ENCODE data around the gene TMEM164.

The TMEM164 gene

DNA sequence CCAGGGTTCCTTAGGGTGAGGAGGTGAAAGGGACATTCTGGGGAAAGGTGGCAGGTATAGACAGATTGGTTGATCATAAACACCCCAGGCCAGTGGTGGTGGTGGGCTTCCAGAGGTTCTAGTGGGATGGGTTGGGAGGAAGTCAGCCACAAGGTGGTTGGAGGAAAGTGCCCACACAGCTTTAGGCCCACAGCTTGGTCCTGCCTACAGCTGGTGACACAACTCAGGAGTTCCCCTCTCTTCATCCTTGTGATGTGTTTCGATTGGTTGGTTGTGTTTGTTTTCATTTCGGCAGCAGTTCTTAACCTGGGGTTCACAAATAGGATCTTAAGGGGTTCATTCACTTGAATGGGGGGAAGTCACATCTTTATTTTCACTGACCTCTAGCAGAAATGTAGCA lies 157.0 kb downstream of the TMEM164 start:
- no peak for DNase-seq
- H3K36me3 Mint-ChIP-seq (ENCODE audit: low read depth), result no peaks in the 10 kb centered on the region
- H3K9me3 Mint-ChIP-seq, result no peaks in the 10 kb centered on the region
- no peak overlapping the region for H3K4me3 Mint-ChIP-seq
- H3K27ac Mint-ChIP-seq, result no peak overlapping the region
- H3K27me3 Mint-ChIP-seq, result no peaks in the 10 kb centered on the region
- ATAC-seq, result no peak
- peaks cover 12% of the 10 kb centered on the region for H3K4me1 Mint-ChIP-seq

DNA sequence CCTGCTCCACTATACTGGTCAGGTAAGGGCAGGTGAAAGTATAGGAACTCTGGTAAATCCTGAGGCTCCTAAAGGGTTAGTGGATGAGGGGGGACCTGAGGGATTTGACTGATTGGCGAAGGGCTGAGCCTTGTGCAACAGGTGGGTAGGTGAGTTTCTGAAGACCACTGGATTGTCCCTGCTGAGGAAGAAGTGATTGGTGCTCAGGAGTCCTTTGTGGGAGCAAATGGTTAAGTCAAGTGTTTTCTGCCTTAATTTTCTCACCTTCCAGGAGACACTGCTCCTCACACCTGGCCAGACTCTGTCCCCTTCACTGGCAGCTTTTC lies 158.4 kb downstream of the TMEM164 start:
- no peak overlapping the region for H3K4me3 Mint-ChIP-seq
- no peaks in the 10 kb centered on the region for H3K27me3 Mint-ChIP-seq
- H3K27ac Mint-ChIP-seq, result no peak overlapping the region
- no peaks in the 10 kb centered on the region for H3K9me3 Mint-ChIP-seq
- DNase-seq (no peak), ATAC-seq (no peak)
- H3K36me3 Mint-ChIP-seq (ENCODE audit: low read depth), result no peaks in the 10 kb centered on the region
- H3K4me1 Mint-ChIP-seq, result peaks cover 12% of the 10 kb centered on the region

DNA sequence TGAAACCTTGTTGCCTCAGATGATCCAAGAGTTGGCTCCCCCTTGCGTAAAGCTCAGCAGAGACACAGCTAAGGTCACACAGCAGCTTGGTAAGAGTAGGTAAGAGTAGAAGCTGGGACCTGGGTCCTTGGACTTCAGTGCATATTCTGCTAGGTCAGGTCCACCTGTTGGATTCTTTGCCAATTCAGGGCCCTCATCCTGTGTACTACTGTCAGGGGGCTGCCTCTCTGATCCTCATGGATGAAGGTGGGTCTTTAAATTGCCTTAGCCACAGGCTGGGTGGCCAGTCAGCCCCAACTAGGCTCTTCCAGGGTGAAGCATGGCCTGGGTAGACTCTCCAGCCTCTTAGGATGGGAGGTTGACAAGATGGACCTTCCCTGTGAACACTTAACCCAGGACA lies 159.2 kb downstream of the TMEM164 start:
- DNase-seq (no peak), ATAC-seq (no peak)
- Mint-ChIP-seq H3K4me3 (no peak overlapping the region), H3K27me3 (no peaks in the 10 kb centered on the region), H3K27ac (no peak overlapping the region), H3K4me1 (peaks cover 12% of the 10 kb centered on the region), H3K36me3 (ENCODE audit: low read depth) (no peaks in the 10 kb centered on the region), H3K9me3 (no peaks in the 10 kb centered on the region)

DNA sequence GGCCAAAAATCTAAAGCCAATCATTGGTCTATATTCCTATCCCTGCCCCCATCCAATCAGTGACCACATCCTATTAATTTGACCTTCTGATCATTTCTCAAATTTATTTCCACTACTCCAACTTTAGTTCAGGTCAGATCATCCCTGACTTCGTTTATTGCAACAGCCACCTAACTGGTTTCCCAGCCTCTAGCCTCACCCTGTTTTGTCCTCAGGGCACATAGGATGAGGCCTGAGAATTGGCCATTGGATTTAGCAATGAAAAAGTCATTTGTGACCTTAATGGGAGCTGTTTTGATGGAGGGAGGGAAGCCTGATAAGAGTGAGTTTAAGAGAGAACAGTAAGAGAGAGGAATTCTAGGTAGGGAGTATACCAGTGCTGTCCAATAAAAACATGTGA lies 160.0 kb downstream of the TMEM164 start:
- ATAC-seq, result no peak
- no peak for DNase-seq
- Mint-ChIP-seq H3K36me3 (ENCODE audit: low read depth) (no peaks in the 10 kb centered on the region), H3K9me3 (no peaks in the 10 kb centered on the region), H3K4me3 (no peak overlapping the region), H3K27ac (no peak overlapping the region), H3K4me1 (peaks cover 12% of the 10 kb centered on the region), H3K27me3 (no peaks in the 10 kb centered on the region)

DNA sequence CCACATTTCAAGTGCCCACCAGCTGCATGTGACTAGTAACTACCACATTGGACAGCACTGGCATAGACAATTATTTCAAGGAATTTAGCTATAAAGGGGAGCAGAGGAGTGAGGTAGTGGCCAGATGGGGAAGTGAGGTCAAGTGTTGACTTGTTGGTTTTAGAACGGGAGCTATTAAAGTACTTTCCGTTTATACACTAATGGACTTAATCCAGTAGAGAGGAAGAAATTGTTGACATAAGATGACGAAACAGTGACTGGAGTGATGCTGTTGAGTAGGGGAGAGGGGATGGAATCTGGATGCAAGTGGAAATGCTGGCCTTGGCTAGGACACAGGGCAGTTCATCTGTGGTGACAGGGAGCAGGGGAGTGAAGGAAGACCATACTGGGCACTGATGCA lies 160.6 kb downstream of the TMEM164 start:
- Mint-ChIP-seq H3K36me3 (ENCODE audit: low read depth) (no peaks in the 10 kb centered on the region), H3K4me1 (peaks cover 12% of the 10 kb centered on the region), H3K9me3 (no peaks in the 10 kb centered on the region), H3K27ac (no peak overlapping the region), H3K4me3 (no peak overlapping the region), H3K27me3 (no peaks in the 10 kb centered on the region)
- DNase-seq, result no peak
- no peak for ATAC-seq

DNA sequence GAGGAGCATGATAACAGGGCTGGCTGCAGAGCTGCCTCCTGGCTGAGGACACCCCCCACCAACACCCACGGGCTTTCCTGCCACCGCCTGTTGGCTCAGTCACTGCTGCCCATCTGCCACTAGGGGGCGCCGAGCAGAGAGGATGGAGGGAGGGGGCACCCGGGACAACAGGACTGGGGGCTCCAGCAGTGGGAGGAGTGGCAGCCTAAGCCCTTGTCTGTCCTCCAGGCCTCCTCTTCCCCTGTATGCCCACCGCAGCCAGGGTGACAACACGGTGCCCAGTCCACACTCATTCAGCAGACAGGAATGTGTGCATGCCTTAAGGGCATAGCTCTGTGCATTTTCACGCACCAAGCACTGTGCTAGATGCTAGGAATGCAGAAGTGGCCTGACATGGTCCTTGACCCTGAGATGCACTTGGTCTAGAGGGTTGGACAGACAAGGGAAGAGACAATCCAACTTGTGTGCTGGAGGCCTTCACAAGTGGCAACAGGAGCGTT lies 165.1 kb downstream of the TMEM164 start:
- ATAC-seq, result no peak
- no peaks in the 10 kb centered on the region for H3K27me3 Mint-ChIP-seq
- no peaks in the 10 kb centered on the region for H3K9me3 Mint-ChIP-seq
- H3K36me3 Mint-ChIP-seq (ENCODE audit: low read depth), result no peaks in the 10 kb centered on the region
- peak; percentile 50 for DNase-seq
- no peak overlapping the region for H3K4me3 Mint-ChIP-seq
- H3K27ac Mint-ChIP-seq, result no peak overlapping the region
- peaks cover 2% of the 10 kb centered on the region for H3K4me1 Mint-ChIP-seq

DNA sequence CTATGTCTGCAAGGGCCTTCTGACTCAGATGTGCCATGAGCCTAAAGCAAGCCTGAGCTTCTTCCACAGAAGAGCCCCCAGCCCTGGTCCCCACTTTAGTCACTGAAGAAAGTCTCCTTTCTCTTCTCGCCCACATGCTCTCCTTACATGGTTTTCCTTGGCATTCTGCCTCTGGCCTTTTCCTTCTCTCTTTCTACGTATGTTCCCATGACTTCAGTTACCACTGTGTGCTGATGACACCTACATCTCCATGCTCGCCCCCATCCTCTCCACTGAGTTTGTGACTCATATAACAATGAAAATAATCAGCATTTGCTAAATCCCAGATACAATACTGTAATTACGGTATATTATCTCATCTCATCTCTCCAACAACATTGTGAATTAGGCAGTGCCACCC lies 165.7 kb downstream of the TMEM164 start:
- Mint-ChIP-seq H3K4me3 (no peak overlapping the region), H3K9me3 (no peaks in the 10 kb centered on the region), H3K27me3 (no peaks in the 10 kb centered on the region), H3K36me3 (ENCODE audit: low read depth) (no peaks in the 10 kb centered on the region), H3K4me1 (peaks cover 2% of the 10 kb centered on the region), H3K27ac (no peak overlapping the region)
- ATAC-seq (no peak), DNase-seq (no peak)

DNA sequence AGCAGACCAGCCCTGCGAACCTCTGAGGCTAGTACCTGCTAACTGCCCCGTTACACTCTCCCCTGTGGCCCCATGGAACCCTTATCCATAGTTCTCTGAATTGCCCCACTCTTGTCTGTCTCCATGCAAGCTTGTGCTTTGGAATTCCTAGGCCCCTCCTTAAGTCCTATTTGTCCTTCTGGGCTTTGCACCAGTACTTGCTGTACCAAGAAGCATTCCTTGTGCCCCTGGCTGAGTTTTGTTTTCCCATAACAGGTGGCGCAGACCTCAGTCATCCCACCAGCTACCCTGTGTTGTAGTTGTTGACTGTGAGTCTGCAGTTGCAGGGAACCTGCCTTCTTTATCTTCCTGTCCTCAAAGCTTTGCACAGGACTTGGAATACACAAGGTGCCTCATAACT lies 167.1 kb downstream of the TMEM164 start:
- peaks cover 2% of the 10 kb centered on the region for H3K4me1 Mint-ChIP-seq
- no peak overlapping the region for H3K4me3 Mint-ChIP-seq
- no peaks in the 10 kb centered on the region for H3K27me3 Mint-ChIP-seq
- DNase-seq (no peak), ATAC-seq (no peak)
- no peak overlapping the region for H3K27ac Mint-ChIP-seq
- H3K36me3 Mint-ChIP-seq (ENCODE audit: low read depth), result no peaks in the 10 kb centered on the region
- H3K9me3 Mint-ChIP-seq, result no peaks in the 10 kb centered on the region

DNA sequence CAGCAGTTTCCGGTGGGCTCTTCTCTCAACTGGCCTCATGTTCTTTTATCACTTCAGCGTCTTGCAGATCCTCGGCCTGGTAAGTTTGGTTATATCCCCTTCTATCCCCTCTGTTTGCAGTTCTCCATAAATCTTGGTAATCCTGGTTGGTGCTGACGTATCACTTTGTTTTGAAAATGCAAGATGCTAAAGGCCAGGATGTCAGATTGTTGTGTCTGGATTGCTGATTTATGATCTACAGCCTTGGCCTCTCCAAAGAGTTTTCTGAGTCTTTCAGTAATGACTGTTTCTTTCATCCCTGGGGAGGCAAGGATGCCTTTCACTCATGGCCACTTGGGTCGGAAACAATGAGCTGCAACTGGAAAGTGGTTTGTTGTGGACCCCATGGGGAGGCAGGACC lies 168.5 kb downstream of the TMEM164 start:
- Mint-ChIP-seq H3K27ac (no peak overlapping the region), H3K27me3 (no peaks in the 10 kb centered on the region), H3K4me3 (no peak overlapping the region), H3K4me1 (peaks cover 2% of the 10 kb centered on the region), H3K36me3 (ENCODE audit: low read depth) (no peaks in the 10 kb centered on the region), H3K9me3 (no peaks in the 10 kb centered on the region)
- DNase-seq, result no peak
- ATAC-seq, result no peak

DNA sequence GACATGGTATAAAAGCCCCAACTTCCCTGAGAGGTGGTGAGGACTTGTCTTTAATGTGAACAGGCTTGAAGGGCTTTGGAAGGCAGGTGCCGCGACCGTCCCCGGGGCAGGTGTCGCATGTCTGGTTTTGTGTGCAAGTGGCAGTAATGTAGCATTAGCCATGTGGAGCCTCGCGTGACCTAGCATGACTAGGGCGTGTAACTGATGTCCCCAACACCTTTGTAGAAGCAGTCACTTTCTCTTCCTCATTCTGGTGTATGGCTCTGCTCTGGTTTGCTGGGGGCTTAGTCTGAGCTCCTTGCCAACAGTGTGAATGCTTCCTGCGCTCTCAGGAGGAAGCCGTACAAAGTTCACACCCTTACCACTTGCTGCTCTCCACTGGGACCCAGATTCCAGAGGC lies 169.3 kb downstream of the TMEM164 start:
- Mint-ChIP-seq H3K4me3 (no peak overlapping the region), H3K36me3 (ENCODE audit: low read depth) (no peaks in the 10 kb centered on the region), H3K9me3 (no peaks in the 10 kb centered on the region), H3K4me1 (peaks cover 2% of the 10 kb centered on the region), H3K27me3 (no peaks in the 10 kb centered on the region), H3K27ac (no peak overlapping the region)
- ATAC-seq (peak; percentile 49), DNase-seq (no peak)

DNA sequence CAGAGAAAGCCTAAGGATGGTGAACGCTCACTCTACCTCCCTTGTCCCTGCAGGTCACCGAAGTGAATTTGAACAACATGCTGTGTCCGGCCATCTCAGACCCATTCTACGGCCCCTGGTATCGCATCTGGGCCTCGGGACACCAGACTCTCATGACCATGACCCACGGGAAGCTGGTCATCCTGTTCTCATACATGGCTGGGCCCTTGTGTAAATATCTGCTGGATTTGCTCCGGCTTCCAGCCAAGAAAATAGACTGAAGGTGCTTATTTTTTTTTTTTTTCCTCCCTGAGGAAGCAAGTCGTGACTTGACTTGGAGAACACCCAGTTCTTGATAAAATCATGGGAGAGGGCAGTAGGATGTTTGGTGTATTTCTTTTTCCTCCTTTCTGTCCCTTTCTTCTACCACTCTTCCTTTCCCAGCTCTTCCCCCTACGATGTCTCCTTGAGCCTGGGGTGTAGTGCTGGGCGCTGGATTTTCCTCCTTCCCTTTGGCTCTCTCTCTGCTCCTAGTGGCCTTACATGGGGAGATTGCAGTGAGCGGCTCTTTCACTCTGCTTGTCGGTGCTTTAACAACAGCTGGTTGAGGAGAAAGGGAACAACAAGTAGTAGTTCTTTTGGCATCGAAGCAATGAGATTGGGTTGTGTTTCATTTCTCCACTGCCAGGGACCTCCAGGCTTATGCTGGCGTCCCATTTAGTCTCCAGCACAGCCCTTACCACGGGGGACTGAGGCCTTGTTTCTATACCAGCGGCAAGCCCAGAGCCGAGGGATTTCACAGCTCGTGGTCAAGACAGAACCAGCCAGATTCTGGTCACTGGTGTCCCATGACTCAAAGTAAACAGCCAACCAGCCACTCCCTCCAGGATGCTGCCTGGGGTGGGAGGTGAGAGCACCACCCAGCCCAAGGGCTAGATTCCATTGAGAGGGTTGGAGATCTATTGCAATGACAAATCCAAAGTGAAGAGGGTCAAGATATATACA lies 170.6 kb downstream of the TMEM164 start:
- H3K27me3 Mint-ChIP-seq, result no peaks in the 10 kb centered on the region
- no peaks in the 10 kb centered on the region for H3K36me3 Mint-ChIP-seq (ENCODE audit: low read depth)
- no peak for DNase-seq
- no peaks in the 10 kb centered on the region for H3K9me3 Mint-ChIP-seq
- H3K4me3 Mint-ChIP-seq, result no peak overlapping the region
- H3K4me1 Mint-ChIP-seq, result peaks cover 2% of the 10 kb centered on the region
- ATAC-seq, result no peak
- H3K27ac Mint-ChIP-seq, result no peak overlapping the region

DNA sequence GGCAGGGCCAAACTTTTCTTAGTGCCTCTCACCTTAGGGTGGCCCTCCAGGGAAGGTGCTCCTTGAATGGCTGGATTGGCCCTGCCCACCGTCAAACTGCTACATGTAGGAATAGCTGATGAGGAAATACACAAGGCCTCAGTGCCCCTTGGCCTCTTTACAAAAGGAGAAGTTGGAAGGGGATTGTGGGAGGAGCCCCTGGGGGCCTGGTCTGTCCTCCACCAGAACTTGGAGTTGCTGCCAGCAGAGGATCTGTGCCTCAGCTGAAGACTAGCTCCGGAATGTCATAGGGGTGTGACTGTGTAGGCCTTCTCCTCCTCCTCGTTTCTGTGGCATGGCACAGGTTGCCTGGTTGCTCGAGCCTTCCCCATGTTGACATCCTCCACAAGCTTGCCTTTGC lies 172.2 kb downstream of the TMEM164 start:
- no peak overlapping the region for H3K4me3 Mint-ChIP-seq
- no peak overlapping the region for H3K27ac Mint-ChIP-seq
- ATAC-seq (no peak), DNase-seq (no peak)
- no peaks in the 10 kb centered on the region for H3K27me3 Mint-ChIP-seq
- no peaks in the 10 kb centered on the region for H3K4me1 Mint-ChIP-seq
- H3K36me3 Mint-ChIP-seq (ENCODE audit: low read depth), result no peaks in the 10 kb centered on the region
- H3K9me3 Mint-ChIP-seq, result no peaks in the 10 kb centered on the region

DNA sequence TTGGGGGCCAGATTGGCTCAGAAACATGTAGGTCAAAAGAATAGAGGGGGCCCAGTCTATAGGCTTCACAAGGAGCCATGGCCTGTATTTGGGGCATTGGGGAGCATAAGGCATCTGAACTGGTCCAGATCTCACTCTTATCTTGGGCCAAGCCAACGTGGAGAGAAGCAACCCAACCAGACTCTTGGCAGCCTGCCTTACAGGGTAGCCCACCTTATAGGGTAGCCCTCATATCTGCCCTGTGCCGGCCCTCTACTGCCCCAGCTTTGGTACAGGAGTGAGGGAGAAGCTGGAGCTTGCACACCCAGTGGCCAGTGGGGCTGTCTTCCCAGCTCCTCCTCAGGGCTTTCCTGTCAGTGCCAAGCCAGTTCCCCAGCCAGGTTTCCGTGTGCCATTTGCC lies 172.8 kb downstream of the TMEM164 start:
- no peak overlapping the region for H3K27ac Mint-ChIP-seq
- no peaks in the 10 kb centered on the region for H3K9me3 Mint-ChIP-seq
- DNase-seq (no peak), ATAC-seq (no peak)
- no peaks in the 10 kb centered on the region for H3K4me1 Mint-ChIP-seq
- H3K4me3 Mint-ChIP-seq, result no peak overlapping the region
- no peaks in the 10 kb centered on the region for H3K27me3 Mint-ChIP-seq
- no peaks in the 10 kb centered on the region for H3K36me3 Mint-ChIP-seq (ENCODE audit: low read depth)

DNA sequence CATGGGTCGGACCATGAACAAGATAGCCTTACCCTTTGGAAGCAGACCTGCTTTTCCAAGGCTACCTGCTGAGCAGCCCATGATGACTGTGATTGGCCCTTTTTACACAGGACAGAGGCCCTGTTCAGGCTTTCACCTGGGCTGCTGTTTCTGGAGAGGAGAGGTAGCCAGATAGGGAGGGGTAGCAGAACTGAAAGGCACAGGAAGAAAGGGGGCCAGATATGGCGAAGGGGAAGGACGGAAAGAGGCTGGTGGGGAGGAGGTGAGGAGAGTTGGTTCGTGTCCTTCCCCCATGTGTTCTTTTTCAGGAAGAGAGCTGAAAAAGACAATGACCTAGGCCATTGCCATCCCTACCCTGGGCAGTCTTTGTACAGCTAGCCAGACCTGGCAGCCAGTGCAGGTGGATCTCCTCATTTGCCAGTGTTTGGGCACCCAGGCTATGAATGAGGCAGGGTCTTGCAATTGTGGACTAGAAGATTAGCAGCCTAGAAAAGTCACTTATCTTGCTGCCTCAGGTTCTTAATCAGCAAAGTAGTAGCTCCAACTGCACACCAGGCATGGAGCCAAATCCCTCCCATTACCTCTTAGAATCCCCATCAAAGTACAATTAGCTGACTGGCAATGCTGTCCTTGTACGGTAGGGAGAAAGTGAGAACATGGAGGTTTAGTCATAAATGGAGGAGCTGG lies 175.4 kb downstream of the TMEM164 start:
- ATAC-seq (no peak), DNase-seq (no peak)
- peaks cover 2% of the 10 kb centered on the region for H3K36me3 Mint-ChIP-seq (ENCODE audit: low read depth)
- H3K4me3 Mint-ChIP-seq, result no peak overlapping the region
- H3K4me1 Mint-ChIP-seq, result peaks cover 8% of the 10 kb centered on the region
- H3K9me3 Mint-ChIP-seq, result no peaks in the 10 kb centered on the region
- H3K27me3 Mint-ChIP-seq, result no peaks in the 10 kb centered on the region
- no peak overlapping the region for H3K27ac Mint-ChIP-seq

Data from activated naive CD8-positive, alpha-beta T cell treated with anti-CD3 and anti-CD28 coated beads, Interleukin-2, amount 50 U/mL, for 24 hours (primary cell).